Fibroblast of lung (primary cell): ENCODE data around the gene CDV3.
"Not testable (repeated sequence)": the region's sequence is repeated elsewhere in the genome, so short reads cannot be mapped to it uniquely, and the experiment has no call there.

ENCODE experiments used
- CTCF ChIP-seq, 2 donors: IDR thresholded peaks in 1 of 2; conservative IDR thresholded peaks in 1 of 2; 1 replicate in 1 of 2; 2 replicates in 1 of 2; pipeline ENCODE4 v1.5.1; 2011 to 2012; ENCODE audit warnings: low read length in 2 of 2, control low read depth in 1 of 2, inconsistent platforms in 1 of 2, low read depth in 1 of 2, mild to moderate bottlenecking in 1 of 2
- EZH2 ChIP-seq: IDR thresholded peaks from 2 replicates; pipeline ENCODE4 v1.5.1; 2012; ENCODE audit warnings: low read length, control low read depth, mild to moderate bottlenecking; ENCODE audit errors: missing control alignments

- not testable (repeated sequence) for TF ChIP-seq CTCF (conservative IDR thresholded peaks at IDR 0.05 in 1 of 2, IDR thresholded peaks at IDR 0.05 in 1 of 2; ENCODE audit: low read depth in 1 of 2, low read length in 2 of 2); EZH2
Observed at GRCh38 chr3:133523758-133524157, 49.7 kb upstream of the CDV3 start.
